ENCODE results near the gene TBC1D22B.
"Not testable (repeated sequence)": the region's sequence is repeated elsewhere in the genome, so short reads cannot be mapped to it uniquely, and the experiment has no call there.

The TBC1D22B gene

GRCh38 chr6:37304766-37305165 lies 47.2 kb downstream of the TBC1D22B start:
- no peak for DNase-seq

- DNase-seq = no peak
Observed at GRCh38 chr6:37305841-37306425, 48.4 kb downstream of the TBC1D22B start.

GRCh38 chr6:37306624-37307222 lies 49.2 kb downstream of the TBC1D22B start:
- peak; percentile 18 for DNase-seq

GRCh38 chr6:37307484-37307883 lies 49.9 kb downstream of the TBC1D22B start:
- not testable (repeated sequence) for DNase-seq

- peak; percentile 95 for DNase-seq
Observed at GRCh38 chr6:37308069-37308815, 50.7 kb downstream of the TBC1D22B start.

- no peak for DNase-seq
Observed at GRCh38 chr6:37309046-37309445, 51.5 kb downstream of the TBC1D22B start.

GRCh38 chr6:37309692-37310091 lies 52.1 kb downstream of the TBC1D22B start:
- DNase-seq = no peak

GRCh38 chr6:37310966-37311365 lies 53.4 kb downstream of the TBC1D22B start:
- DNase-seq = no peak

- no peak for DNase-seq
Observed at GRCh38 chr6:37311741-37312473, 54.3 kb downstream of the TBC1D22B start.

- DNase-seq = no peak
Observed at GRCh38 chr6:37313723-37314486, 56.3 kb downstream of the TBC1D22B start.

- DNase-seq = no peak
Observed at GRCh38 chr6:37314487-37315156, 57.0 kb downstream of the TBC1D22B start.

GRCh38 chr6:37315157-37315515 lies 57.6 kb downstream of the TBC1D22B start:
- no peak for DNase-seq

- no peak for DNase-seq
Observed at GRCh38 chr6:37316071-37316470, 58.5 kb downstream of the TBC1D22B start.

- DNase-seq = no peak
Observed at GRCh38 chr6:37317312-37318038, 59.9 kb downstream of the TBC1D22B start.

- no peak for DNase-seq
Observed at GRCh38 chr6:37319156-37319555, 61.6 kb downstream of the TBC1D22B start.

- no peak for DNase-seq
Observed at GRCh38 chr6:37319856-37320480, 62.4 kb downstream of the TBC1D22B start.

- no peak for DNase-seq
Observed at GRCh38 chr6:37320646-37321045, 63.1 kb downstream of the TBC1D22B start.

GRCh38 chr6:37321101-37321500 lies 63.5 kb downstream of the TBC1D22B start:
- DNase-seq = no peak

- DNase-seq = no peak
Observed at GRCh38 chr6:37321516-37322415, 64.2 kb downstream of the TBC1D22B start.

- no peak for DNase-seq
Observed at GRCh38 chr6:37323580-37323979, 66.0 kb downstream of the TBC1D22B start.
